Nephron progenitor cell (in vitro differentiated cells): ENCODE data around the gene LMCD1.

Experiments
- DNase-seq: peaks from one replicate; pipeline ENCODE4 v3.0.0; 2021
- H3K27ac Mint-ChIP-seq: 2 replicates; pipeline ENCODE4 v1.8.0; 2021; ENCODE audit warnings: mild to moderate bottlenecking, moderate library complexity, mixed read lengths
- H3K27me3 Mint-ChIP-seq: 2 replicates; pipeline ENCODE4 v1.8.0; 2021; ENCODE audit warnings: mild to moderate bottlenecking, low read depth, mixed read lengths; ENCODE audit not compliant: poor library complexity
- H3K36me3 Mint-ChIP-seq: 2 replicates; pipeline ENCODE4 v1.8.0; 2021; ENCODE audit warnings: low read depth, mixed read lengths
- H3K4me1 Mint-ChIP-seq: 2 replicates; pipeline ENCODE4 v1.8.0; 2021; ENCODE audit warnings: mixed read lengths
- H3K4me3 Mint-ChIP-seq: 2 replicates; pipeline ENCODE4 v1.8.0; 2021; ENCODE audit warnings: mild to moderate bottlenecking, moderate library complexity, mixed read lengths
- H3K9me3 Mint-ChIP-seq: 2 replicates; pipeline ENCODE4 v1.8.0; 2021; ENCODE audit warnings: mild to moderate bottlenecking, moderate library complexity, mixed read lengths
- TF ChIP-seq, protein P1 (sequence below): fragments of 200-600 bp; sonication (generic); IDR thresholded peaks from 2 replicates; pipeline ENCODE4 v1.5.0; 2021; ENCODE audit warnings: antibody characterized with exemption

Gene LMCD1

DNA sequence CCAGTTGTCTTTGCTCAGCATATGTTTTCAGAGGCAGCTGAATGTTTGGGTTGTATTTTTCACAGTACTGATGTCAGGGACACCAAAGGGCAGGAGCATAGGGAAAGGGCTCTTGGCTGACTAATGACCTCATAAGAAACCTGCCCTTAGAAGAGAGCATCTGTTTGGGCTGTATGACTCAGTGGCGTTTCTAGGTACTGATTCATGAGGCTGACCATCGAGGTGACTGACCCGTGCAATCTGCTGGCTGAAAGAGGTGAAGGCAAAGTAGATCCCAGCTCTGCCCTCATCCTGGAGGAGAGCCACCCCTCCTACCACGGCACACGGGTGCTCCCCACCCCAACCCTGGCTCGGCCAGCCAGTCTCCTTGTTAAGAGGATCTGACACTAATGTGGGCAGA, 8.3 kb downstream of the LMCD1 start:
- H3K36me3 Mint-ChIP-seq, result peaks cover 8% of the 10 kb centered on the region
- no peak overlapping the region for H3K27ac Mint-ChIP-seq
- peaks cover 3% of the 10 kb centered on the region for H3K9me3 Mint-ChIP-seq
- no peak overlapping the region for H3K4me3 Mint-ChIP-seq
- peaks cover 6% of the 10 kb centered on the region for H3K27me3 Mint-ChIP-seq
- no peak for DNase-seq
- H3K4me1 Mint-ChIP-seq, result peaks cover 14% of the 10 kb centered on the region
- TF ChIP-seq, protein P1, sequence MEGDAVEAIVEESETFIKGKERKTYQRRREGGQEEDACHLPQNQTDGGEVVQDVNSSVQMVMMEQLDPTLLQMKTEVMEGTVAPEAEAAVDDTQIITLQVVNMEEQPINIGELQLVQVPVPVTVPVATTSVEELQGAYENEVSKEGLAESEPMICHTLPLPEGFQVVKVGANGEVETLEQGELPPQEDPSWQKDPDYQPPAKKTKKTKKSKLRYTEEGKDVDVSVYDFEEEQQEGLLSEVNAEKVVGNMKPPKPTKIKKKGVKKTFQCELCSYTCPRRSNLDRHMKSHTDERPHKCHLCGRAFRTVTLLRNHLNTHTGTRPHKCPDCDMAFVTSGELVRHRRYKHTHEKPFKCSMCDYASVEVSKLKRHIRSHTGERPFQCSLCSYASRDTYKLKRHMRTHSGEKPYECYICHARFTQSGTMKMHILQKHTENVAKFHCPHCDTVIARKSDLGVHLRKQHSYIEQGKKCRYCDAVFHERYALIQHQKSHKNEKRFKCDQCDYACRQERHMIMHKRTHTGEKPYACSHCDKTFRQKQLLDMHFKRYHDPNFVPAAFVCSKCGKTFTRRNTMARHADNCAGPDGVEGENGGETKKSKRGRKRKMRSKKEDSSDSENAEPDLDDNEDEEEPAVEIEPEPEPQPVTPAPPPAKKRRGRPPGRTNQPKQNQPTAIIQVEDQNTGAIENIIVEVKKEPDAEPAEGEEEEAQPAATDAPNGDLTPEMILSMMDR, result no peak

GRCh38 chr3:8512234-8512633, 10.6 kb downstream of the LMCD1 start:
- TF ChIP-seq, protein P1, result no peak
- DNase-seq, result no peak
- Mint-ChIP-seq H3K9me3 (peaks cover 8% of the 10 kb centered on the region), H3K4me3 (no peak overlapping the region), H3K36me3 (peaks cover 23% of the 10 kb centered on the region), H3K27ac (no peak overlapping the region), H3K27me3 (peaks cover 6% of the 10 kb centered on the region), H3K4me1 (no peaks in the 10 kb centered on the region)

DNA sequence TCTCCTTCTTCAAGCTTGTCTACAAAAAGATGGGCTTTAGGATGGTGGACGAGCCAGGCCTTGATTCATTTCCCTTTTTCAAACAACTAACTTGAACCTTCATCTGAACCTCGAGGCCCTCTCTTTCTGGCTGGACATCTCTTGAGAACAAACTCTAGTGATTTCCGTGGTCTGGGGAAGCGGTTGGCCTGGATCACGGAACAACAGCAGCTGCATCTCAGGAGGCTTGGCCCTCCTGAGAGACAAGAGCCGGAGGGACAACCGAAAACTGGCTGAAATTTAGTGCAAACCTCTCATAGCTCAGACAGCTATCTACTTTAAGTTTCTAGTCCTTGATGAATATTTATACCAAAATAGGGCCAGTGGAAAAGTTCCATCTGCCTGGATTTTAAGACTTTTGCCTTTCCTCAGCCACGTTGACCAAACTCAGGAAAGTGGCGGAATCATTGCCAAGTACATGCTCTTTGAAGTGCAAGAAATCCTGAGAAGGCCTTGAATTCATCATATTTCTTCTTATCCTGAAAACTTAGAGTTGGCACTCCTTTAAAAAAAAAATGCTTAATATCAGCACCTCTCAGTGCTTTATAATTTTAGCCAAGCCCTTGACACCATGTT, 14.5 kb downstream of the LMCD1 start:
- Mint-ChIP-seq H3K27ac (no peak overlapping the region), H3K4me1 (peaks cover 19% of the 10 kb centered on the region), H3K27me3 (peaks cover 2% of the 10 kb centered on the region), H3K4me3 (no peak overlapping the region), H3K9me3 (peaks cover 8% of the 10 kb centered on the region), H3K36me3 (peaks cover 31% of the 10 kb centered on the region)
- no peak for DNase-seq
- TF ChIP-seq, protein P1, result no peak

DNA sequence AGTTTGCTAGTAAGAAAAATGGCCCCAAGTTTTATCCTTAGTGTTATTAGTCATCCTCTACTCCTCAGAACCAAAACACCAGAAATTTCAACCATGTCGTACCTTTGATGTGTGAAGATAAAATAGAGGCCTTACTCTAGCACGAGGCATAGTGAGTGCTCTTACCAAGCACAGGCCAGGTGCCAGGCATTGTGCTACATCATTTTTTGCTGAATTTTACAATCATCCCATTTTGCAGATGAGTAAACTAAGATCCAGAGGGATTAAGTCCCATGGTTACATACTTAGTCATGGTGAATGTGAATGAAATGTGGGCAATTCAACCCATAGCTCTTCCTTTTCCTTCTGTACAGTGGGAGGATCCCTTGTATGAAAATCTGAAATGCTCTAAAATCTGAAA, 15.2 kb downstream of the LMCD1 start:
- H3K4me1 Mint-ChIP-seq, result peaks cover 25% of the 10 kb centered on the region
- no peak overlapping the region for H3K27ac Mint-ChIP-seq
- H3K4me3 Mint-ChIP-seq, result no peak overlapping the region
- DNase-seq, result no peak
- peaks cover 2% of the 10 kb centered on the region for H3K27me3 Mint-ChIP-seq
- H3K36me3 Mint-ChIP-seq, result peaks cover 37% of the 10 kb centered on the region
- peaks cover 8% of the 10 kb centered on the region for H3K9me3 Mint-ChIP-seq
- TF ChIP-seq, protein P1, result no peak

- Mint-ChIP-seq H3K4me1 (peaks cover 32% of the 10 kb centered on the region), H3K9me3 (peaks cover 8% of the 10 kb centered on the region), H3K4me3 (no peak overlapping the region), H3K27me3 (peaks cover under 1% of the 10 kb centered on the region), H3K27ac (no peak overlapping the region), H3K36me3 (peaks cover 38% of the 10 kb centered on the region)
- DNase-seq, result no peak
- TF ChIP-seq, protein P1, result no peak
These were observed 15.9 kb downstream of the LMCD1 start for GRCh38 chr3:8517487-8517886.

DNA sequence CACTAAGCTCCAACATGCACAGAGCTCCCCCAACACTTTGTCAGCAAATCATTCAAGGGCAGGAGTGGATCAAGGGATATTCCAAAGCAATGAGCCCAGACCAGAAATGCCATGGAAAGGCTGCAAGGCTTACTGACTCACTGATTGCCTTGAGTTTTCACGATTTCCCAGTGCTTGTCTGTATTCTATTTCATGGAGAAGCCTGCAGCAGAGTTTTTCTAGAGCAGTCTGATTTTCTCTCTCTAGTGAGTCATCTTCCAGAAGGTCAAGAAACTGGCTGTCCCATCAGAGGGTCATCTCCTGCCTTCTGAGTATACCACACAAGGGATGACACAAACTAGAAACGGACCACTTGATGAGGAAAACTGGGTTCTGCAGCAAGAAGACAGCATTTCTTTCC, 16.5 kb downstream of the LMCD1 start:
- no peak overlapping the region for H3K4me3 Mint-ChIP-seq
- TF ChIP-seq, protein P1, result no peak
- H3K36me3 Mint-ChIP-seq, result peaks cover 38% of the 10 kb centered on the region
- H3K27me3 Mint-ChIP-seq, result no peaks in the 10 kb centered on the region
- peaks cover 8% of the 10 kb centered on the region for H3K9me3 Mint-ChIP-seq
- peaks cover 38% of the 10 kb centered on the region for H3K4me1 Mint-ChIP-seq
- no peak overlapping the region for H3K27ac Mint-ChIP-seq
- no peak for DNase-seq
